ENCODE data around the gene ABCC3. TPM values are rescaled to one million over a fixed set of nuclear protein-coding genes. Genes with fewer than 3 reads are reported as not detected.

ABCC3 gene
- total RNA-seq, 1 donor from 2014 or later: 0.73 TPM

DNA sequence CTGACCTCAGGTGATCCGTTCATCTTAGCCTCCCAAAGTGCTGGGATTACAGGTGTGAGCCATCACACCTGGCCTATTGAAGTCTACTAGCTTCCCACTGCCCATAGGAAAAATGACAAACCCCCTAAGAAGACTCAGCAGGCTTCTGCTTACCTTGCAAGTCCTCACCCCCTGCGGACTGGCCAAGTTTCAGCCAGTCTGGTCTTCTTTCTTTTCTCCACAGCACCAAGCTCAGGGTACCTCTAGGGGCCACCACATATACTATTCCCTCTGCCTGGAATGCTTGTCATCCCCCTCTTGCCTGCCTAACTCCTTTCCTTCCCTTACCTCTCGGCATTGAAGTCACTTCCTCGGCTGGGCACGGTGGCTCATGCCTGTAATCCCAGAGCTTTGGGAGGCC lies 31.2 kb downstream of the ABCC3 start:
- H3K9me3 Mint-ChIP-seq (ENCODE audit: unreplicated experiment): no peaks in the 10 kb centered on the region
- no peaks in the 10 kb centered on the region for H3K27me3 Mint-ChIP-seq (ENCODE audit: unreplicated experiment)
- no peak overlapping the region for H3K4me3 Mint-ChIP-seq (ENCODE audit: unreplicated experiment)
- H3K36me3 Mint-ChIP-seq (ENCODE audit: unreplicated experiment): no peaks in the 10 kb centered on the region
- peaks cover 26% of the 10 kb centered on the region for H3K4me1 Mint-ChIP-seq (ENCODE audit: unreplicated experiment)
- H3K27ac Mint-ChIP-seq (ENCODE audit: unreplicated experiment): no peak overlapping the region
- DNase-seq (ENCODE audit: extremely low spot score, unreplicated experiment): no peak
- TF ChIP-seq CTCF (IDR thresholded peaks at IDR 0.05): no peak

- no peaks in the 10 kb centered on the region for H3K9me3 Mint-ChIP-seq (ENCODE audit: unreplicated experiment)
- H3K4me1 Mint-ChIP-seq (ENCODE audit: unreplicated experiment): peaks cover 23% of the 10 kb centered on the region
- H3K36me3 Mint-ChIP-seq (ENCODE audit: unreplicated experiment): no peaks in the 10 kb centered on the region
- no peaks in the 10 kb centered on the region for H3K27me3 Mint-ChIP-seq (ENCODE audit: unreplicated experiment)
- H3K4me3 Mint-ChIP-seq (ENCODE audit: unreplicated experiment): no peak overlapping the region
- DNase-seq (ENCODE audit: extremely low spot score, unreplicated experiment): no peak
- no peak overlapping the region for H3K27ac Mint-ChIP-seq (ENCODE audit: unreplicated experiment)
- no peak for TF ChIP-seq CTCF (IDR thresholded peaks at IDR 0.05)
Measured at GRCh38 chr17:50666316-50666715, 31.6 kb downstream of the ABCC3 start.

GRCh38 chr17:50667259-50668024 lies 32.8 kb downstream of the ABCC3 start:
- Mint-ChIP-seq H3K4me3 (ENCODE audit: unreplicated experiment) (no peak overlapping the region), H3K27ac (ENCODE audit: unreplicated experiment) (no peak overlapping the region), H3K9me3 (ENCODE audit: unreplicated experiment) (no peaks in the 10 kb centered on the region), H3K4me1 (ENCODE audit: unreplicated experiment) (peaks cover 13% of the 10 kb centered on the region), H3K36me3 (ENCODE audit: unreplicated experiment) (no peaks in the 10 kb centered on the region), H3K27me3 (ENCODE audit: unreplicated experiment) (no peaks in the 10 kb centered on the region)
- no peak for TF ChIP-seq CTCF (IDR thresholded peaks at IDR 0.05)
- no peak for DNase-seq (ENCODE audit: extremely low spot score, unreplicated experiment)

- Mint-ChIP-seq H3K9me3 (ENCODE audit: unreplicated experiment) (no peaks in the 10 kb centered on the region), H3K4me1 (ENCODE audit: unreplicated experiment) (peaks cover 13% of the 10 kb centered on the region), H3K4me3 (ENCODE audit: unreplicated experiment) (no peak overlapping the region), H3K27ac (ENCODE audit: unreplicated experiment) (no peak overlapping the region), H3K27me3 (ENCODE audit: unreplicated experiment) (no peaks in the 10 kb centered on the region), H3K36me3 (ENCODE audit: unreplicated experiment) (no peaks in the 10 kb centered on the region)
- no peak for TF ChIP-seq CTCF (IDR thresholded peaks at IDR 0.05)
- no peak for DNase-seq (ENCODE audit: extremely low spot score, unreplicated experiment)
Measured at GRCh38 chr17:50668025-50668837, 33.5 kb downstream of the ABCC3 start.
